GM12878 (cell line): ENCODE results near the gene FFAR2.

Experiments
- ATF3 ChIP-seq: IDR thresholded peaks from 2 replicates; pipeline ENCODE4 v1.6.1; 2011; ENCODE audit warnings: low read depth, mild to moderate bottlenecking, low read length, moderate library complexity, borderline replicate concordance; ENCODE audit errors: extremely low read depth
- BRCA1 ChIP-seq: IDR thresholded peaks from 2 replicates; pipeline ENCODE4 v1.6.1; 2011; ENCODE audit warnings: low read depth, low read length, improper control_type of control experiment
- CEBPB ChIP-seq, 2 experiments: fragments of 150-350 bp in 1 of 2; IDR thresholded peaks; 2 replicates each; pipeline ENCODE4 v1.6.1; 2012 to 2014; ENCODE audit warnings: low read depth in 2 of 2, low read length in 2 of 2, borderline replicate concordance in 1 of 2, inconsistent platforms in 1 of 2
- CTCF ChIP-seq, 3 experiments: IDR thresholded peaks in 2 of 3; conservative IDR thresholded peaks in 1 of 3; 2 replicates each; pipeline ENCODE4 v1.5.1; 2011; ENCODE audit warnings: low read depth in 3 of 3, low read length in 3 of 3, mild to moderate bottlenecking in 3 of 3, control low read depth in 2 of 3, moderate library complexity in 2 of 3, inconsistent platforms in 1 of 3, mixed read lengths in 1 of 3; ENCODE audit not compliant: control insufficient read depth in 2 of 3, insufficient read depth in 1 of 3; ENCODE audit errors: extremely low read depth in 1 of 3
- EZH2 ChIP-seq: IDR thresholded peaks from 2 replicates; pipeline ENCODE4 v1.6.1; 2012; ENCODE audit warnings: low read depth, mild to moderate bottlenecking, control low read depth, inconsistent platforms, low read length, borderline replicate concordance; ENCODE audit not compliant: control insufficient read depth
- FOXK2 ChIP-seq: fragments of 450-650 bp; IDR thresholded peaks from 2 replicates; pipeline ENCODE4 v1.6.1; 2017; ENCODE audit warnings: mild to moderate bottlenecking, moderate library complexity
- POLR2A ChIP-seq: IDR thresholded peaks from 2 replicates; pipeline ENCODE4 v1.6.1; 2011; ENCODE audit warnings: low read depth, mild to moderate bottlenecking, low read length
- POU2F2 ChIP-seq: IDR thresholded peaks from 3 replicates; pipeline ENCODE4 v1.6.1; 2011; ENCODE audit warnings: low read depth, mild to moderate bottlenecking, low read length, borderline replicate concordance
- SP1 ChIP-seq: IDR thresholded peaks from one replicate; pipeline ENCODE4 v1.6.1; 2011; ENCODE audit warnings: low read depth, low read length
- SRF ChIP-seq, 2 experiments: IDR thresholded peaks; 2 replicates each; pipeline ENCODE4 v1.6.1; 2011; ENCODE audit warnings: low read depth in 2 of 2, low read length in 2 of 2, mild to moderate bottlenecking in 1 of 2, moderate library complexity in 1 of 2
- YY1 ChIP-seq: IDR thresholded peaks from 2 replicates; pipeline ENCODE4 v1.6.1; 2011; ENCODE audit warnings: low read depth, mild to moderate bottlenecking, low read length
- TF ChIP-seq, protein P1 (sequence below): IDR thresholded peaks from 2 replicates; pipeline ENCODE4 v1.6.1; 2012; ENCODE audit warnings: low read depth, low read length, improper control_type of control experiment

DNA sequence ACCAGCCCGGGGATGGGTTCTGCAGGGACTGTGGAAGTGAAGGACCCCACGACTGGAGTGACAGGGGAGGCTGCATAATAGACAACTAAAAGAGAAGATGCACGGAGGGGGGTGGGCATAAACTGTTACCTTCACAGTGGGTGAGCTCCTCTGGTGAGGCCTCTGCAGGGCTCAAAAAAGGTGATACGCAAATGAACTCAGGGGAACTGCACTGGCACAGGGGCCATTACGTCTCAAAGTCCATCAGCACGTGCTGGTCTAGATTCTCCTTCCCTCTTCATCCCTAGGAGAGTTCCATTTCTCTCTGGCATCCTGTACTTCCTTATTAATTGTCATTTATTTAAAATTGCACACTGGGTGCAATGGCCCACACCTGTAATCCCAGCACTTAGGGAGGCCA lies 8.1 kb upstream of the FFAR2 start:
- TF ChIP-seq BRCA1 (no peak), CTCF (IDR thresholded peaks at IDR 0.05 in 2 of 3, conservative IDR thresholded peaks at IDR 0.05 in 1 of 3; ENCODE audit: control insufficient read depth in 2 of 3, extremely low read depth in 1 of 3, insufficient read depth in 1 of 3, low read depth in 3 of 3, low read length in 3 of 3) (no peak), YY1 (no peak), POLR2A (no peak), ATF3 (no peak), SP1 (no peak), EZH2 (no peak), POU2F2 (no peak), CEBPB (IDR thresholded peaks at IDR 0.05; ENCODE audit: borderline replicate concordance in 1 of 2, low read depth in 2 of 2, low read length in 2 of 2) (no peak), FOXK2 (no peak), SRF (IDR thresholded peaks at IDR 0.05; ENCODE audit: low read depth in 2 of 2, low read length in 2 of 2) (no peak)
- TF ChIP-seq, protein P1, sequence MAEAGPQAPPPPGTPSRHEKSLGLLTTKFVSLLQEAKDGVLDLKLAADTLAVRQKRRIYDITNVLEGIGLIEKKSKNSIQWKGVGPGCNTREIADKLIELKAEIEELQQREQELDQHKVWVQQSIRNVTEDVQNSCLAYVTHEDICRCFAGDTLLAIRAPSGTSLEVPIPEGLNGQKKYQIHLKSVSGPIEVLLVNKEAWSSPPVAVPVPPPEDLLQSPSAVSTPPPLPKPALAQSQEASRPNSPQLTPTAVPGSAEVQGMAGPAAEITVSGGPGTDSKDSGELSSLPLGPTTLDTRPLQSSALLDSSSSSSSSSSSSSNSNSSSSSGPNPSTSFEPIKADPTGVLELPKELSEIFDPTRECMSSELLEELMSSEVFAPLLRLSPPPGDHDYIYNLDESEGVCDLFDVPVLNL = no peak
